ENCODE measurements around the gene MYO1B. TPM values are rescaled to one million over a fixed set of nuclear protein-coding genes. Genes with fewer than 3 reads are reported as not detected.

The MYO1B gene
- total and polyA plus RNA-seq, 2 of the 8 experiments (the other 6 are each of a cell fraction or from before 2014, with no cell fraction given), result 15.5 to 61.2 TPM

DNA sequence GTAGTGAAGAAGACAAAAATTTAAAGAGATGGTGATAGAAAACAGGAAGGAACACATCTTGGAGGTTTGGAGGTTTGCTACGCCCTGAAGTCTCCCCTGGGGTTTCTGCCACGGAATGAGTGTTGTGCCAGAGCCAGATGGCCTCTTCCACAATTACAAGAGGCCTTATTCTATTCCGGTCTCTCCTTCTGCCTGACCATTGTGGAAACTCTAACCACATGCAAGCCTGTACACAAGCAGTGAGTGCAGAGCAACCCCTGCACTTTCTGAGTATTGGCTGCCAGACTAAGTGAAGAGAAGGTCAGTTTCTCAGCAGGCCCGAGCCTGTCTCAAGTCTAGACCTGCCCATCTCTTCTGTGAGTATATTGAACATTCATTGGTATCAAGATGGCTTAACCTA is 22.7 kb upstream of the MYO1B start:
- H3K79me2 ChIP-seq (ENCODE audit: control insufficient read depth in 1 of 2, insufficient read depth in 2 of 2, low read length in 2 of 2), result no peaks in the 10 kb centered on the region
- H3K79me1 ChIP-seq (ENCODE audit: low read depth, low read length), result no peaks in the 10 kb centered on the region
- POLR2A ChIA-PET (ENCODE audit: partially characterized antibody), result no interaction called here
- no peak for DNase-seq (ENCODE audit: low read depth in 1 of 2, low spot score in 2 of 2)
- H3K9ac ChIP-seq (replicated peaks in 1 of 4; ENCODE audit: extremely low read depth in 1 of 4, low read depth in 3 of 4, low read length in 3 of 4), result no peak overlapping the region
- no peaks in the 10 kb centered on the region for H4K20me1 ChIP-seq (replicated peaks in 1 of 2; ENCODE audit: control insufficient read depth in 1 of 2, insufficient read depth in 2 of 2, low read length in 2 of 2)
- TF ChIP-seq CTBP2 (IDR thresholded peaks at IDR 0.05; ENCODE audit: borderline replicate concordance, insufficient read depth, insufficient read length, low read length) (no peak), SIN3A (conservative IDR thresholded peaks at IDR 0.05 in 1 of 2, IDR thresholded peaks at IDR 0.05 in 1 of 2; ENCODE audit: low read depth in 1 of 2, low read length in 2 of 2) (no peak), BCL11A (IDR thresholded peaks at IDR 0.05; ENCODE audit: low read depth in 2 of 2, low read length in 2 of 2) (no peak), KDM5A (IDR thresholded peaks at IDR 0.05; ENCODE audit: low read length) (no peak), SP2 (IDR thresholded peaks at IDR 0.05; ENCODE audit: low read length) (no peak), JUND (IDR thresholded peaks at IDR 0.05; ENCODE audit: low read length) (no peak)
- TF ChIP-seq, protein P1, sequence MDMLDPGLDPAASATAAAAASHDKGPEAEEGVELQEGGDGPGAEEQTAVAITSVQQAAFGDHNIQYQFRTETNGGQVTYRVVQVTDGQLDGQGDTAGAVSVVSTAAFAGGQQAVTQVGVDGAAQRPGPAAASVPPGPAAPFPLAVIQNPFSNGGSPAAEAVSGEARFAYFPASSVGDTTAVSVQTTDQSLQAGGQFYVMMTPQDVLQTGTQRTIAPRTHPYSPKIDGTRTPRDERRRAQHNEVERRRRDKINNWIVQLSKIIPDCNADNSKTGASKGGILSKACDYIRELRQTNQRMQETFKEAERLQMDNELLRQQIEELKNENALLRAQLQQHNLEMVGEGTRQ (IDR thresholded peaks at IDR 0.05; ENCODE audit: low read length), result no peak
- CTCF ChIA-PET (ENCODE audit: partially characterized antibody), result interaction anchor here (1.3 kb wide), 1 partner anchor 20 kb away, joined by 3 read pairs; no protein-coding TSS in a partner anchor
- no peak for FAIRE-seq
- H3K9me3 ChIP-seq (ENCODE audit: insufficient read depth in 2 of 2, low read depth in 1 of 2, low read length in 1 of 2), result no peaks in the 10 kb centered on the region
- no peak overlapping the region for H4K8ac ChIP-seq (ENCODE audit: extremely low read depth, insufficient read depth, low read length)
- H2BK20ac ChIP-seq (ENCODE audit: low read length), result no peak overlapping the region
- H3K4ac ChIP-seq (replicated peaks; ENCODE audit: insufficient read length, low read depth, low read length), result no peak overlapping the region
- H2AK5ac ChIP-seq (ENCODE audit: low read depth, low read length), result no peak overlapping the region
- no peak overlapping the region for H2BK15ac ChIP-seq (ENCODE audit: low read length)
- H3K4me1 ChIP-seq (replicated peaks in 1 of 4; ENCODE audit: control insufficient read depth in 3 of 4, insufficient read depth in 4 of 4, low read length in 3 of 4), result peaks cover 2 to 7% (median 7%) of the 10 kb centered on the region in 4 experiments; a peak in 5 of 7 replicates
- no peak overlapping the region for H3K18ac ChIP-seq (ENCODE audit: extremely low read depth, low read length)
- no peak overlapping the region for H2BK120ac ChIP-seq (replicated peaks; ENCODE audit: low read depth, low read length)
- H3K56ac ChIP-seq (replicated peaks; ENCODE audit: insufficient read length, low read depth, low read length), result no peak overlapping the region
- no peak overlapping the region for H3K27ac ChIP-seq (ENCODE audit: low read depth, low read length)
- H2BK5ac ChIP-seq (ENCODE audit: low read depth, low read length), result no peak overlapping the region
- no peak overlapping the region for H3K14ac ChIP-seq (ENCODE audit: insufficient read length)
- no peaks in the 10 kb centered on the region for H3K36me3 ChIP-seq (ENCODE audit: control insufficient read depth in 2 of 4, insufficient read depth in 4 of 4, low read length in 3 of 4)
- H3K4me3 ChIP-seq (ENCODE audit: extremely low read depth in 1 of 4, insufficient read depth in 2 of 4, low read depth in 3 of 4, low read length in 4 of 4), result no peak overlapping the region
- H3K23ac ChIP-seq (ENCODE audit: insufficient read length), result no peak overlapping the region
- H4K91ac ChIP-seq (replicated peaks; ENCODE audit: insufficient read length, low read length), result no peak overlapping the region
- no peak overlapping the region for H2AFZ ChIP-seq (ENCODE audit: low read length)
- 87% methylated on average over 4 of the region's 4 CpGs; no CpG with 5 or more reads in 1 of the 2 experiments for WGBS, 2 experiments (ENCODE audit: extremely low coverage in 1 of 2, insufficient coverage in 1 of 2, insufficient read length in 1 of 2, insufficient replicate concordance in 2 of 2, low coverage in 1 of 2, low lambda C conversion rate in 2 of 2, missing lambda C conversion rate in 1 of 2)
- no peak overlapping the region for H4K5ac ChIP-seq (ENCODE audit: insufficient read length, low read depth, low read length)
- no peak overlapping the region for H2BK12ac ChIP-seq (ENCODE audit: low read depth, low read length)
- no peak overlapping the region for H3K4me2 ChIP-seq (ENCODE audit: insufficient read depth in 1 of 2, low read depth in 2 of 2, low read length in 2 of 2)
- no peaks in the 10 kb centered on the region for H3K23me2 ChIP-seq (ENCODE audit: low read depth, low read length)
- peaks cover 0 to 1% (median 0%) of the 10 kb centered on the region in 4 experiments; a peak in 1 of 7 replicates for H3K27me3 ChIP-seq (replicated peaks in 1 of 4; ENCODE audit: control insufficient read depth in 3 of 4, extremely low read depth in 1 of 4, insufficient read depth in 3 of 4, low read length in 3 of 4)

Data from H1 (cell line).